Naive thymus-derived CD4-positive, alpha-beta T cell (primary cell): ENCODE measurements around the gene TECPR2. TPM values are rescaled to one million over a fixed set of nuclear protein-coding genes. Genes with fewer than 3 reads are reported as not detected.

ENCODE experiments used
- ATAC-seq: fragments of 150-1000 bp; cut with Tn5 transposase; 2 replicates; pipeline ENCODE4 v1.10.0; 2021; ENCODE audit warnings: mild to moderate bottlenecking, moderate library complexity
- CTCF ChIA-PET: fragments of 350-600 bp; sonication (Branson Sonifier 250); formaldehyde crosslinking; loops from one replicate; lab custom pipeline; 2021; ENCODE audit warnings: antibody characterized with exemption; lab: Charles Lee
- POLR2A ChIA-PET: fragments of 350-600 bp; sonication (Branson Sonifier 250); formaldehyde crosslinking; loops from one replicate; lab custom pipeline; 2021; ENCODE audit warnings: antibody characterized with exemption, inconsistent platforms; lab: Charles Lee
- DNase-seq, 9 donors: peaks; one replicate each; pipeline versions ENCODE4 v3.0.0 to v3.0.0-alpha.2; 2020 to 2022; ENCODE audit warnings: mixed read lengths in 1 of 9
- H3K27ac ChIP-seq: one replicate; pipeline ENCODE4 v1.7.0; 2013; ENCODE audit warnings: mild to moderate bottlenecking, low read depth, low read length, moderate library complexity
- H3K27me3 ChIP-seq, 2 donors: one replicate each; pipeline ENCODE4 v1.7.0; 2013; ENCODE audit warnings: low read length in 2 of 2, mild to moderate bottlenecking in 2 of 2, moderate library complexity in 2 of 2; ENCODE audit not compliant: control insufficient read depth in 2 of 2, insufficient read depth in 2 of 2
- H3K36me3 ChIP-seq, 3 experiments: 1 replicate in 2 of 3; 2 replicates in 1 of 3; pipeline ENCODE4 v1.7.0; 2013; ENCODE audit warnings: low read length in 3 of 3, mild to moderate bottlenecking in 3 of 3, moderate library complexity in 1 of 3; ENCODE audit not compliant: insufficient read depth in 3 of 3, control insufficient read depth in 2 of 3
- H3K4me1 ChIP-seq, 2 donors: one replicate each; pipeline ENCODE4 v1.7.0; 2013; ENCODE audit warnings: low read length in 2 of 2, mild to moderate bottlenecking in 2 of 2, moderate library complexity in 1 of 2; ENCODE audit not compliant: control insufficient read depth in 2 of 2, insufficient read depth in 2 of 2
- H3K4me3 ChIP-seq: 2 replicates; pipeline ENCODE4 v1.7.0; 2013; ENCODE audit warnings: mild to moderate bottlenecking, low read length
- H3K9me3 ChIP-seq, 3 experiments: 1 replicate in 2 of 3; 2 replicates in 1 of 3; pipeline ENCODE4 v1.7.0; 2013; ENCODE audit warnings: low read length in 3 of 3; ENCODE audit not compliant: control insufficient read depth in 2 of 3
- H3K27ac Mint-ChIP-seq, 9 donors: one replicate each; pipeline ENCODE4 v1.8.0; 2020 to 2022; ENCODE audit warnings: mixed read lengths in 9 of 9, mild to moderate bottlenecking in 8 of 9, moderate library complexity in 5 of 9, inconsistent platforms in 2 of 9
- H3K27me3 Mint-ChIP-seq, 5 donors: one replicate each; pipeline ENCODE4 v1.8.0; 2021 to 2022; ENCODE audit warnings: mixed read lengths in 5 of 5, mild to moderate bottlenecking in 1 of 5
- H3K36me3 Mint-ChIP-seq, 5 donors: one replicate each; pipeline ENCODE4 v1.8.0; 2020 to 2022; ENCODE audit warnings: mixed read lengths in 5 of 5, mild to moderate bottlenecking in 3 of 5, inconsistent platforms in 1 of 5
- H3K4me1 Mint-ChIP-seq, 7 donors: one replicate each; pipeline ENCODE4 v1.8.0; 2020 to 2022; ENCODE audit warnings: mixed read lengths in 7 of 7, mild to moderate bottlenecking in 3 of 7, inconsistent platforms in 1 of 7
- H3K4me3 Mint-ChIP-seq, 10 donors: one replicate each; pipeline ENCODE4 v1.8.0; 2020 to 2022; ENCODE audit warnings: mild to moderate bottlenecking in 10 of 10, mixed read lengths in 10 of 10, moderate library complexity in 6 of 10, inconsistent platforms in 2 of 10
- H3K9me3 Mint-ChIP-seq, 11 donors: one replicate each; pipeline ENCODE4 v1.8.0; 2020 to 2022; ENCODE audit warnings: mixed read lengths in 11 of 11, mild to moderate bottlenecking in 4 of 11, inconsistent platforms in 1 of 11, moderate library complexity in 1 of 11
- intact Hi-C, 2 donors: fragments of 100-400 bp; cut with micrococcal nuclease; formaldehyde crosslinking; loops; one replicate each; pipeline ENCODE4 v1.15.1; 2023
- polyA plus RNA-seq, 2 donors: library from polyadenylated mRNA; unstranded; fragments of 300-500 nt; fragmentation: Illumina TruSeq; gene quantifications; one replicate each; pipeline ENCODE4 v1.2.3, GENCODE V29; 2021
- total RNA-seq, 6 experiments: library from RNA in 5 of 6; stranded (reverse) in 5 of 6; gene quantifications; 1 replicate in 5 of 6; 2 replicates in 1 of 6; pipeline ENCODE4 v1.2.3 and lab custom pipeline; 2021 to 2026

The TECPR2 gene
- total and polyA plus RNA-seq, 7 experiments from 2014 or later = 5.2 to 12.9 (median 10.0) TPM

DNA sequence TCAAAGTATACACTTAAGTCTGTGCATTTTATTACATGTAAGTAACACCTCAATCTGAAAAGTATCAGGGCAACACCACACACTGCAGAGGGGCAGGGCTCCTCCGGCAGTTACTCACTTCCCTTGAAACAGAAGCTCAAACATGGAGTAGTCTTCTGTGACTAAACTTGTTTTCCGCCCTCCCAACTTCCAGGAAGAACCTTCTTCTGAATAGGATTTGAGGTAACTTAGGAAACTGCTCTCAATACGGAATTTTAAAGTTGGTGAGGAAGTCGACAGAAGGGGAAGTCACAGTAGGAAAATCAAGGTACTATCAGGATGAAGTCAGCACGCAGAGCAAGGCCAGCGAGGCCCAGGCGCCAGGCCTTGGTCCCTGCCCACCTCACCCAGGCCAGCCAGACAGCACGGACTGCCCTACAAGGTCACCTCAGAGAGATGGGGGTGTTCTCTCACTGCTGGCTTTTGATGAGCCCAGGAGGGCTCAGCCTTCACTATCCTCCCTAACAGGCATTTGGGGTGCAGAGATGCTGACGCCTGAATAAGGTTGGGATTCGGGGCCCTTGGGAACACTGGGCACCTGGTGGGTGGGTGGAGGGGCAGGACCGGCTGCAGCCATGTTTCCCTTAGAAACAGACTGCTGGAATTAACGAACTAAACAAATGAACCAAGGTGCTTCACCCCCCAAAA is 141.0 kb downstream of the TECPR2 start:
- no peak for ATAC-seq
- peaks cover 0 to 7% (median 3%) of the 10 kb centered on the region in 5 donors for H3K36me3 Mint-ChIP-seq
- H3K9me3 Mint-ChIP-seq = peaks cover 0 to 2% (median 0%) of the 10 kb centered on the region in 11 donors
- Histone ChIP-seq H3K4me3 (no peak overlapping the region), H3K27me3 (no peaks in the 10 kb centered on the region), H3K4me1 (no peaks in the 10 kb centered on the region), H3K36me3 (peaks cover 0 to 3% (median 0%) of the 10 kb centered on the region in 3 experiments), H3K27ac (no peak overlapping the region), H3K9me3 (no peaks in the 10 kb centered on the region)
- H3K27me3 Mint-ChIP-seq = no peaks in the 10 kb centered on the region
- intact Hi-C loops = no loop called here
- CTCF ChIA-PET = interaction anchor here (0.8 kb wide), 1 partner anchor 15 kb away, joined by 3 read pairs; no protein-coding TSS in a partner anchor
- peaks cover 0 to 15% (median 5%) of the 10 kb centered on the region in 7 donors for H3K4me1 Mint-ChIP-seq
- DNase-seq = no peak
- H3K4me3 Mint-ChIP-seq = no peak overlapping the region
- POLR2A ChIA-PET = no interaction called here
- H3K27ac Mint-ChIP-seq = no peak overlapping the region

GRCh38 chr14:102504328-102504999 is 141.7 kb downstream of the TECPR2 start:
- peaks cover 0 to 4% (median 0%) of the 10 kb centered on the region in 5 donors for H3K36me3 Mint-ChIP-seq
- ATAC-seq (no peak), DNase-seq (no peak)
- CTCF ChIA-PET = interaction anchor here (0.5 to 0.8 kb wide), 3 partner anchors 12 to 467 kb away, joined by 3 read pairs; no protein-coding TSS in a partner anchor
- no peaks in the 10 kb centered on the region for H3K27me3 Mint-ChIP-seq
- no peak overlapping the region for H3K27ac Mint-ChIP-seq
- Histone ChIP-seq H3K4me1 (no peaks in the 10 kb centered on the region), H3K27ac (no peak overlapping the region), H3K36me3 (no peaks in the 10 kb centered on the region), H3K9me3 (no peaks in the 10 kb centered on the region), H3K4me3 (no peak overlapping the region), H3K27me3 (no peaks in the 10 kb centered on the region)
- POLR2A ChIA-PET = no interaction called here
- peaks cover 0 to 2% (median 0%) of the 10 kb centered on the region in 11 donors for H3K9me3 Mint-ChIP-seq
- peaks cover 0 to 18% (median 5%) of the 10 kb centered on the region in 7 donors for H3K4me1 Mint-ChIP-seq
- intact Hi-C loops = no loop called here
- no peak overlapping the region for H3K4me3 Mint-ChIP-seq

DNA sequence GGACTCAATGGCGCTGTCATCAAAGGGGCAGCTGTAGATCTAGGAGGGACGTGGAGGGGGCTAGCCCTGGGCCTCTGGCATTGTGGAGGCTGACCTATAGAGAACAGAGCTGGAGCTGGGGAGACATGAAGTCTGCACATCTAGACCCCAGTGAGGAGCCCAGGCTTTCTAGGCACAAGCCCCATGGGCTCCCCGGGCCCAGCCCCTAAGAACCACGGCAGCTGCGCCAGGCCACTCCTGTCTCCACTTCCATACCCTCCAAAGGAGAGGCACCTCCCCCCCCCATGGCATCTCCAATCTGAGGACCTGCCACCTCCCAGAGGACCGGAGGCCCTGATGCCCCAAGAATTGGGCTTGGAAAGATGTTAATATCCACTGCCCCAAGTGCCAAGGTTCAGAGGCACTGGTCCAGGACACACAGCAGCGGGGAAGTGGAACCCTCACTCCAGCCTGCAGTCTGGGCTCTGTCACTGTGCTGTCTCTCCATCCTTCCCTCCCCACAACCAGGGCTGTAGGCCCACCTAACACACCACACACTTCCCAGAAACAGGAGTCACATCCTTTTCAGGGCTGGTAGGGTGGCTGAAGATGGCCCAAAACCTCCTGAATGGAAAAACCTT is 142.4 kb downstream of the TECPR2 start:
- Histone ChIP-seq H3K27me3 (no peaks in the 10 kb centered on the region), H3K9me3 (no peaks in the 10 kb centered on the region), H3K27ac (no peak overlapping the region), H3K4me1 (no peaks in the 10 kb centered on the region), H3K4me3 (no peak overlapping the region), H3K36me3 (no peaks in the 10 kb centered on the region)
- intact Hi-C loops = no loop called here
- Mint-ChIP-seq H3K9me3 (peaks cover 0 to 2% (median 0%) of the 10 kb centered on the region in 11 donors), H3K4me3 (no peak overlapping the region), H3K27me3 (no peaks in the 10 kb centered on the region), H3K27ac (peak overlapping the region in 1 of 9 donors; percentile 43), H3K36me3 (peaks cover 0 to 4% (median 0%) of the 10 kb centered on the region in 5 donors), H3K4me1 (peaks cover 0 to 15% (median 5%) of the 10 kb centered on the region in 7 donors)
- ATAC-seq = no peak
- CTCF ChIA-PET = interaction anchor here (0.5 to 0.7 kb wide), 2 partner anchors 11 to 466 kb away, joined by 3 read pairs; no protein-coding TSS in a partner anchor
- DNase-seq = no peak
- POLR2A ChIA-PET = no interaction called here

DNA sequence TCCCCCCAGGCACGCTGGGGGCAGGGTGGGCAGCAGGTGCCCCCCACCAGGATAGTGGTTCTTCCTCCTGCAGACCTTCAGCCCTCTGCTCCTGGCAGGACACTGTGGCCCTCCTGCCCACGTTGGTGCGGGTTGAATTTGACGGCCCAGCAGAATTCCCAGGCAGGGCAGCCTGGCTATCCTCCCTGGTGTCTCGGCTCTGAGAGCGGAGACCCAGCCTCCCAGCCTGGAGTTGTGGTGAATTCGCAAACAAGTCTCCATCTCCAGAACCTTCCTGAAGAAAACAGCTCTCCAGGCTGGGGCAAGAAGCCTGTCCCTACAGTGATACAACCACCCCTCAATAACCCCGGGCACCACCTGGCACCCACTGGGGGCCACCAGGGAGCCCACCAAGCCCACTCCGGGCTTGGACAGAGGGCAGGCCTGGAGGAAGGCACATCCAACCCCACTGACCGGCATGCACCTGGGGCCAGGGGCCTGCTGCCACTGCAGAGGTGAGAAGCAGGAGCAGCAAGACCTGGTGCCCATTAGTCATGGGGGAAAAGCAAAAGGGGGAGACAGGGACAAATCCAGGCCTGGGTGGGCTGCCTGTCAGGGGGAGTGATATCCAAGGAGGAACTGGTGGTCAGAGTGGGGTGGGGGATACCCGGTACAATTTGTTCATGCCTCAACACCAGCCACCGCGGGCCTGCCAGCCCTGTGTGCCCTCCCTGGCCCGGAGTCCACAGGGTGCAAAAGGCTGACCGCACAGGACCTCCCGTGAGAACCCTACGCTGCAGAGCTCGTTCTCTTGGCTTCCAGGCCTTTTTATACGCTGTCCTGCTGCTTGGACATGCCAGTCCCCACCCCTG is 143.3 kb downstream of the TECPR2 start:
- Histone ChIP-seq H3K4me1 (peaks cover 4 to 8% of the 10 kb centered on the region in 2 donors), H3K36me3 (no peaks in the 10 kb centered on the region), H3K4me3 (no peak overlapping the region), H3K27ac (no peak overlapping the region), H3K27me3 (no peaks in the 10 kb centered on the region), H3K9me3 (no peaks in the 10 kb centered on the region)
- Mint-ChIP-seq H3K4me1 (peaks cover 0 to 14% (median 9%) of the 10 kb centered on the region in 7 donors), H3K27ac (peak overlapping the region in 1 of 9 donors; percentile 25), H3K27me3 (no peaks in the 10 kb centered on the region), H3K4me3 (no peak overlapping the region), H3K36me3 (peaks cover 0 to 4% (median 0%) of the 10 kb centered on the region in 5 donors), H3K9me3 (peaks cover 0 to 2% (median 0%) of the 10 kb centered on the region in 11 donors)
- ChIA-PET CTCF (no interaction called here), POLR2A (no interaction called here)
- ATAC-seq = no peak
- intact Hi-C loops = no loop called here
- DNase-seq = no peak

- ChIA-PET POLR2A (no interaction called here), CTCF (no interaction called here)
- H3K4me1 Mint-ChIP-seq = peaks cover 0 to 17% (median 10%) of the 10 kb centered on the region in 7 donors
- H3K9me3 Mint-ChIP-seq = peaks cover 0 to 2% (median 0%) of the 10 kb centered on the region in 11 donors
- peak overlapping the region in 3 of 10 donors; percentile 29 to 77 (median 36) for H3K4me3 Mint-ChIP-seq
- no peaks in the 10 kb centered on the region for H3K27me3 ChIP-seq
- peak overlapping the region in 2 of 9 donors; percentile 22 to 56 for H3K27ac Mint-ChIP-seq
- no peaks in the 10 kb centered on the region for H3K27me3 Mint-ChIP-seq
- no peak overlapping the region for H3K27ac ChIP-seq
- no peak for ATAC-seq
- DNase-seq = no peak
- intact Hi-C loops = no loop called here
- no peaks in the 10 kb centered on the region for H3K36me3 ChIP-seq
- no peaks in the 10 kb centered on the region for H3K9me3 ChIP-seq
- peaks cover 4 to 13% of the 10 kb centered on the region in 2 donors for H3K4me1 ChIP-seq
- H3K36me3 Mint-ChIP-seq = peaks cover 0 to 4% (median 0%) of the 10 kb centered on the region in 5 donors
- no peak overlapping the region for H3K4me3 ChIP-seq
Measured at GRCh38 chr14:102506626-102506925, 143.8 kb downstream of the TECPR2 start.
